CD4-positive, alpha-beta T cell treated with Interleukin-2 at 100 ng/mL for 4 hours (primary cell): Measurements from ENCODE around the gene HELT.

ENCODE experiments used
- DNase-seq: peaks from one replicate; pipeline ENCODE4 v3.0.0-alpha.2; 2020; ENCODE audit warnings: low spot score

The HELT gene

GRCh38 chr4:185004562-185005218 is 13.6 kb upstream of the HELT start:
- no peak for DNase-seq

- peak; percentile 71 for DNase-seq
Observed at GRCh38 chr4:185005219-185005819, 13.0 kb upstream of the HELT start.

GRCh38 chr4:185011408-185011807 is 6.9 kb upstream of the HELT start:
- no peak for DNase-seq

- DNase-seq, result no peak
Observed at GRCh38 chr4:185013417-185014125, 4.7 kb upstream of the HELT start.

- no peak for DNase-seq
Observed at GRCh38 chr4:185015108-185015507, 3.2 kb upstream of the HELT start.

- DNase-seq, result no peak
Observed at GRCh38 chr4:185016101-185016940, 2.0 kb upstream of the HELT start.

GRCh38 chr4:185016946-185017758 is 1.1 kb upstream of the HELT start:
- no peak for DNase-seq

GRCh38 chr4:185018834-185019455 is 655 bp downstream of the HELT start:
- DNase-seq, result no peak

GRCh38 chr4:185019456-185020292 is 1.4 kb downstream of the HELT start:
- no peak for DNase-seq

GRCh38 chr4:185020293-185020808 is 2.1 kb downstream of the HELT start:
- DNase-seq, result no peak

GRCh38 chr4:185020863-185021761 is 2.8 kb downstream of the HELT start:
- DNase-seq, result no peak

GRCh38 chr4:185023471-185023870 is 5.2 kb downstream of the HELT start:
- no peak for DNase-seq

GRCh38 chr4:185028625-185029024 is 10.3 kb downstream of the HELT start:
- DNase-seq, result no peak

- DNase-seq, result no peak
Observed at GRCh38 chr4:185031611-185032010, 13.3 kb downstream of the HELT start.

- no peak for DNase-seq
Observed at GRCh38 chr4:185033072-185033471, 14.8 kb downstream of the HELT start.

- no peak for DNase-seq
Observed at GRCh38 chr4:185033950-185034349, 15.7 kb downstream of the HELT start.

- no peak for DNase-seq
Observed at GRCh38 chr4:185035284-185035683, 17.0 kb downstream of the HELT start.

GRCh38 chr4:185036019-185036418 is 17.7 kb downstream of the HELT start:
- no peak for DNase-seq

GRCh38 chr4:185036842-185037241 is 18.6 kb downstream of the HELT start:
- no peak for DNase-seq
